GM19023 (cell line): ENCODE measurements around the gene DCBLD2.

Source experiments
- ATAC-seq: cut with Tn5 transposase; IDR thresholded peaks from one replicate; pipeline ENCODE4 v1.9.1; 2021; ENCODE audit warnings: mild to moderate bottlenecking, moderate library complexity; ENCODE audit not compliant: unreplicated experiment

Gene DCBLD2

GRCh38 chr3:98772022-98772421 is 129.5 kb downstream of the DCBLD2 start:
- ATAC-seq = no peak

GRCh38 chr3:98770261-98771039 is 131.0 kb downstream of the DCBLD2 start:
- ATAC-seq = peak; percentile 76

DNA sequence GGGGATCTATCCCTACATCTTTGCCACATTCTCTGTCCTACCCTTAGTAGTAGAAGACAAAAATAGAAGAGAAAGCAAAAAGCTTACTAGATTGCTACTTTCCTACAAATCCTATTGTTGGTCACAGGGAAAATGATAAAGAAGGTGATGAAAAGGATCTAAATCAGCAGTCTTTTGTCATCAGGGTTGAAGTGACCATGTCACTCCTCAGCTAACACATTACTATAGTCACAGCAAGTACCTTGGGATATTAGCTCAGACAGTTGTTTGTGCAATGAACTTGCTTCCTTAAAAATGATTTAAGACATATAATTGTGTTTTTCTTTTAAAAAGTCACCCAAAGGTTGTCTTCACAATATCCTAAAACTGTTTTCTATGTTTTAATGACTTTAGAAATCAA is 132.0 kb downstream of the DCBLD2 start:
- no peak for ATAC-seq

GRCh38 chr3:98768961-98769360 is 132.5 kb downstream of the DCBLD2 start:
- ATAC-seq = no peak

DNA sequence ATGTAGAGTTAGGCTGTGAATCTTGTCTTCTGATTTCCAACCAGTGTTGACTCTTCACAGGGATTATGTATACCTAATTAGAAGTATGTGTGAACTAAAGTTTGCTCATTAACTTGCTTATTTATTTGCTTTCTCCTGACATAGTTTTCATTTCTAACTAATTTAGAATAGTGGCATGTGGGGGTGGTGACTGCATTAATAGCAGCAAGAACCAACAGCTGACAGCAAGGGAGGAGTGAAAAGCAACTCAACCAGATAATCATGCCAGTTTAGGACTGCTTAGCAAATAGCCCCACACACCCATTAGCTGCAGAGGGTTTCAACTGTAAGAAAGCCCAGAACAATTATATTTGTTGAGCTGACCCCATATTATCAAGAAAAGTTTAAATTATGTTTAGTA is 134.6 kb downstream of the DCBLD2 start:
- no peak for ATAC-seq

GRCh38 chr3:98765721-98766120 is 135.8 kb downstream of the DCBLD2 start:
- ATAC-seq = no peak

GRCh38 chr3:98764472-98764884 is 137.0 kb downstream of the DCBLD2 start:
- ATAC-seq = no peak

GRCh38 chr3:98763819-98764418 is 137.6 kb downstream of the DCBLD2 start:
- ATAC-seq = no peak

DNA sequence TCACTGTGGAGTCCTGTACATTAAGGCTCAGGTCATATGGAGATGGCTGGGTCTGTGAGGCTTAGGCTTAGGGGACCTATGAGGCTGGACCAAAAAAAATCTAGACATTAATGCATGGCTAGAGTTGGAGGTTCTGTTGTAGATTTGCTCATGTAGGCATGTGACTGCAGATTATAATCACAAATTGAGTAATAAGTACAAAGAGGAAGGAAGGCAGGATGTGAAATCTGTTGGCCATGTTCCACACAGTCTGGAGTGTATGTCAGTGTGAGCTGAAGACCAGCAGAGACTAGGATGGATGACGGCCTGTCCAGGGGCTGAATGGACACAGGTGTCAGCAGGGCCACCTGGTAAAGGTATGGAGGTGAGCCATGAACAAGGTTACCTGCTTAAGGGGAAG is 138.4 kb downstream of the DCBLD2 start, which contains the start of gene ST3GAL6:
Gene ST3GAL6, plus strand, starts transcription at position 265 of the 400 bp plus-strand sequence. CDS start 5,101 bp downstream, outside the sequence.
- no peak for ATAC-seq

DNA sequence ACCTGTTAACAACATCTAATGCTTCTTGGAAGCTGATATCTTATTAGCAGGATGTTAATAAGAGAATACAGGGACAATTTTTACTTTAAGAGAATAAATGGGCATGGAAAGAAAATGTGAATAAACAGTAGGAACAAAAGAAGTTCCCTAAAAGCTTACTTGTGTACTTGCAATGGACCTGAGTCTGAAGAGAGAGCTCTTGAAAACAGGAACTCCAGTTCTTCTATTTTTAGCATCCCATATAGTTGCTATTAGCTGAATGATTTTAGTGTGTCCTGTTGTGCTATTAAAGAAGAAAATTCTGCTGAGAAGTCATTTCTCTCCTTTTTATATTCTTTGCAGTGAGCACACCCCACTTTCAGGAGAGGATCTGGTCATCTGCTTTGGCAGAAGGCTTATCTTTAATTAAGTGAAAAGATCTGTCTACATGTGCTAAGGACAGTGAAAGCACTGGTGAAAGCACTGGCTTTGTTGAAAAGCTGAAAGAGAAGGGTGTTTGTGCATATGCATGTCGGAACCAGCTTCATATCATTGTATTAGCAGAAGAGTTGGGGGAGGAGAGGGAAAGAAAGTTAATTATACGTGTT is 139.8 kb downstream of the DCBLD2 start:
- ATAC-seq = no peak

DNA sequence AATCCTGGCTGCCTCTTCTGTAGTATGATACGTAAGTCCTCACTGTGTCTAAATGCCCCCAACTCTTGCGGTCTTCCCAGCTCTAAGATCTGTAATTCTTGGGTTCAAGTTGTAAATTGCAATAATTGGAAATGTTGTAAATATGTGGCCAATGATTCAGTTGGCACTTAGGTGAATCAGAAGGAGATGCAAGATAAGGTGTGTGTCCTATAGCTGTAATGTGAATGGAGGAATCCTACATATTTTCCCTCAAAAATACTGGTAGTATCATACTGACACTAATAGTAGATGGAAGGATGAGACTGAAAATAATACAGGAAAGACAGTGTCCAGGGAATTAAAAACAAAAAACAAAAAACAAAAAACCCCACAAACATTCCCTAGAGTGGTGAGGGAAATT is 141.9 kb downstream of the DCBLD2 start:
- no peak for ATAC-seq

GRCh38 chr3:98755601-98756000 is 145.9 kb downstream of the DCBLD2 start:
- no peak for ATAC-seq

DNA sequence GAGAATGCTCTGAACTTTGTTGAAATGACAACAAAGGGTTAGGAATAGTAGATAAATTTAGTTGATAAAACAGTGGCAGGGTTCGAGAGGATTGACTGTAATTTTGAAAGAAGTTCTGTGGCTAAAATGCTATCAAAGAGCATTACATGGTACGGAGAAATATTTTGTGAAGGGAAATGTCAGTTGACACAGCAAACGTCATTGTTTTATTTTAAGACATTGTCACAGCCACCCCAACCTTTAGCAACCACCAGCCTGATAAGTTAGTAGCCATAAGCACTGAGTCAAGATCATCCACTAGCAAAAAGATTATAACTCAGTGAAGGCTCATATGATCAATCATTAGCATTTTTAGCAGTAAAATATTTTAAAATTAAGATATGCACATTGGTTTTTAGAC is 147.0 kb downstream of the DCBLD2 start:
- ATAC-seq = no peak

DNA sequence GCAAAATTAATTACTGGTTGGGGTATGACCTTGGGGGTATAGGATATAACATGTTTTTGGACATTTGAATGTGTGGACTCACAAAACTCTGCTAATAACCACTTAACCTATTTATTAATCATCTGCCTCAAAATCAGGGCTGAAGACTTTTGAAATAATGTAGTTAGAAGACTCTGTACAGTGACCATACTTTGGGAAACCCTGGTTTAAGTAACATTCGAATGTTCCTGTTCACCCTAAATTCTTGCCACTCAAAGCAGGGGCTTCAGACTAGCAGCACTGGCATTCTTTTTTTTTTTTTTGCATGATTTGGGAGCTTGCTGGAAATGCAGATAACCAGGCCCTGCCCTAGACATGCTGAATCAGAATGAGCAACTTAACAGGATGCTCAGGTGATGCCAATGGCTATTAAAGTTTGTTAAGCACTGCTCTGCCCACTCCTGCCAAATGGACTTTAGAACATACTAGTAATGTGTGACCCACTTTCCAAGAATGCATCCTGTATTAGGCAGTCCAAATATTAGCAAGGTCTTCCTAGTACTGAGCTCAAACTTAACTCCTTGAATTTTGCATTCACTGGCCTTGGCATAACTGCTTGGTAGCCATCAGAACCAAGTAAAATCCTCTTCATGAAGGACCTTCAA is 151.1 kb downstream of the DCBLD2 start:
- no peak for ATAC-seq

- ATAC-seq = no peak
Observed at GRCh38 chr3:98746882-98747281, 154.6 kb downstream of the DCBLD2 start.

- ATAC-seq = no peak
Observed at GRCh38 chr3:98746122-98746521, 155.4 kb downstream of the DCBLD2 start.
